Stimulated activated CD8-positive, alpha-beta memory T cell treated with anti-CD3 and anti-CD28 coated beads, Interleukin-12 subunit alpha, Interleukin-12 subunit beta, amount 100 ng/mL, for 1 hour (primary cell): ENCODE data around the gene KIRREL3.
"Not testable (repeated sequence)": the region's sequence is repeated elsewhere in the genome, so short reads cannot be mapped to it uniquely, and the experiment has no call there.

Source experiments
- DNase-seq: peaks from one replicate; pipeline ENCODE4 v3.0.0-alpha.2; 2020; ENCODE audit warnings: low read depth

KIRREL3 gene

GRCh38 chr11:126952533-126952932 lies 48.0 kb downstream of the KIRREL3 start:
- DNase-seq, result not testable (repeated sequence)

GRCh38 chr11:126951465-126951864 lies 49.1 kb downstream of the KIRREL3 start:
- no peak for DNase-seq

GRCh38 chr11:126949066-126949891 lies 51.3 kb downstream of the KIRREL3 start:
- no peak for DNase-seq

- no peak for DNase-seq
These were observed 52.0 kb downstream of the KIRREL3 start for GRCh38 chr11:126948563-126948962.

GRCh38 chr11:126945319-126945718 lies 55.3 kb downstream of the KIRREL3 start:
- DNase-seq, result no peak

- DNase-seq, result no peak
These were observed 57.3 kb downstream of the KIRREL3 start for GRCh38 chr11:126943316-126943715.

GRCh38 chr11:126942146-126942545 lies 58.4 kb downstream of the KIRREL3 start:
- no peak for DNase-seq

- no peak for DNase-seq
These were observed 61.0 kb downstream of the KIRREL3 start for GRCh38 chr11:126939552-126939951.

GRCh38 chr11:126938718-126939117 lies 61.9 kb downstream of the KIRREL3 start:
- no peak for DNase-seq

GRCh38 chr11:126930091-126930841 lies 70.3 kb downstream of the KIRREL3 start:
- DNase-seq, result no peak

GRCh38 chr11:126929179-126930061 lies 71.2 kb downstream of the KIRREL3 start:
- no peak for DNase-seq

GRCh38 chr11:126927623-126928022 lies 72.9 kb downstream of the KIRREL3 start:
- no peak for DNase-seq

- no peak for DNase-seq
These were observed 74.2 kb downstream of the KIRREL3 start for GRCh38 chr11:126926376-126926791.

- no peak for DNase-seq
These were observed 75.1 kb downstream of the KIRREL3 start for GRCh38 chr11:126925321-126926093.

- DNase-seq, result no peak
These were observed 76.1 kb downstream of the KIRREL3 start for GRCh38 chr11:126924376-126925040.

GRCh38 chr11:126920833-126921232 lies 79.7 kb downstream of the KIRREL3 start:
- no peak for DNase-seq

GRCh38 chr11:126919147-126919823 lies 81.3 kb downstream of the KIRREL3 start:
- DNase-seq, result no peak

GRCh38 chr11:126918556-126918955 lies 82.0 kb downstream of the KIRREL3 start:
- no peak for DNase-seq

- no peak for DNase-seq
These were observed 82.9 kb downstream of the KIRREL3 start for GRCh38 chr11:126917531-126918204.

GRCh38 chr11:126915430-126915829 lies 85.1 kb downstream of the KIRREL3 start:
- no peak for DNase-seq
